Stomach (tissue), 9 donors: ENCODE measurements around the gene ZNF474. TPM values are rescaled to one million over a fixed set of nuclear protein-coding genes. Genes with fewer than 3 reads are reported as not detected.

Experiments used
- DNase-seq, 2 donors: peaks; one replicate each; pipeline versions ENCODE4 v3.0.0 to v3.0.0-alpha.2; 2013 to 2019
- H3K27ac ChIP-seq, 5 donors: fragments of 200-600 bp in 4 of 5; sonication (generic) in 4 of 5; one replicate each; pipeline ENCODE4 v1.5.1; 2013 to 2019; ENCODE audit warnings: mild to moderate bottlenecking in 1 of 5, moderate library complexity in 1 of 5
- H3K27me3 ChIP-seq, 3 donors: fragments of 200-600 bp; sonication (generic); one replicate each; pipeline ENCODE4 v1.5.1; 2017 to 2019; ENCODE audit warnings: mixed run types in 1 of 3
- H3K36me3 ChIP-seq, 4 donors: fragments of 200-600 bp; sonication (generic); 1 replicate in 3 of 4; 2 replicates in 1 of 4; pipeline ENCODE4 v1.5.1; 2016 to 2019
- H3K4me1 ChIP-seq, 4 donors: fragments of 200-600 bp; sonication (generic); one replicate each; pipeline ENCODE4 v1.5.1; 2016 to 2019
- H3K4me3 ChIP-seq, 4 donors: fragments of 200-600 bp; sonication (generic) in 3 of 4; one replicate each; pipeline ENCODE4 v1.5.1; 2016 to 2019; ENCODE audit warnings: mild to moderate bottlenecking in 1 of 4
- H3K9me3 ChIP-seq, 4 donors: fragments of 200-600 bp; sonication (generic); one replicate each; pipeline ENCODE4 v1.5.1; 2016 to 2019
- CTCF ChIP-seq, 7 experiments: fragments of 450-650 bp in 4 of 7; fragments of 200-600 bp in 3 of 7; sonication (generic) in 3 of 7; IDR thresholded peaks; one replicate each; pipeline ENCODE4 v1.5.1; 2016 to 2019; ENCODE audit warnings: antibody characterized with exemption in 7 of 7, control low read depth in 2 of 7, mild to moderate bottlenecking in 1 of 7
- EP300 ChIP-seq: sonication (generic); formaldehyde crosslinking; IDR thresholded peaks from one replicate; pipeline ENCODE4 v1.6.1; 2017; ENCODE audit warnings: antibody characterized with exemption
- POLR2A ChIP-seq, 4 donors: fragments of 450-650 bp; IDR thresholded peaks; one replicate each; pipeline ENCODE4 v1.6.1; 2016; ENCODE audit warnings: antibody characterized with exemption in 4 of 4, control low read depth in 2 of 4, mild to moderate bottlenecking in 1 of 4, moderate library complexity in 1 of 4
- POLR2AphosphoS5 ChIP-seq, 3 donors: sonication (generic); formaldehyde crosslinking; IDR thresholded peaks; one replicate each; pipeline ENCODE4 v1.6.1; 2016; ENCODE audit warnings: antibody characterized with exemption in 3 of 3
- WGBS, 5 donors: extraction: QIAGEN DNeasy Blood & Tissue Kit in 3 of 5; methylation state at CpG; one replicate each; pipeline versions ENCODE4 v1.1.5 to v1.1.7; 2013 to 2018; 5-methylcytosine and 5-hydroxymethylcytosine counted together
- intact Hi-C: fragments of 100-400 bp; cut with DNase I; formaldehyde crosslinking; loops from one replicate; pipeline ENCODE4 v1.15.1; 2023; ENCODE audit warnings: low total_unique reads
- polyA plus RNA-seq, 3 donors: library from polyadenylated mRNA; stranded (reverse); fragments of 200-250 nt; gene quantifications; one replicate each; pipeline ENCODE4 v1.2.3, GENCODE V29; 2013
- total RNA-seq, 5 donors: library from RNA; depleted of rRNA; stranded (reverse); fragments of >200 nt; gene quantifications; one replicate each; pipeline versions ENCODE4 v1.1.0 to v1.2.3, GENCODE V29; 2014 to 2016
- donor health status: healthy with polysubstance abuse.
- donor health status: Bipolar disorder and iron deficiency.
- donor health status: healthy.

ZNF474 gene
- total and polyA plus RNA-seq, 8 donors: 0.08 to 0.37 TPM; not detected in 6

- 72 to 87% (median 82%) methylated on average over 3 of the region's 3 CpGs for WGBS, 5 donors
- intact Hi-C loops: no loop called here
- TF ChIP-seq EP300 (no peak), POLR2A (IDR thresholded peaks at IDR 0.05) (no peak), CTCF (IDR thresholded peaks at IDR 0.05) (no peak), POLR2AphosphoS5 (IDR thresholded peaks at IDR 0.05) (no peak)
- H3K9me3 ChIP-seq: no peaks in the 10 kb centered on the region
- no peaks in the 10 kb centered on the region for H3K4me1 ChIP-seq
- no peaks in the 10 kb centered on the region for H3K27me3 ChIP-seq
- H3K4me3 ChIP-seq: no peak overlapping the region
- no peak overlapping the region for H3K27ac ChIP-seq
- H3K36me3 ChIP-seq: no peaks in the 10 kb centered on the region
- no peak for DNase-seq
These were observed 10.1 kb upstream of the ZNF474 start for GRCh38 chr5:122119205-122119604.

GRCh38 chr5:122120493-122120892 lies 8.9 kb upstream of the ZNF474 start:
- intact Hi-C loops: no loop called here
- DNase-seq: no peak

GRCh38 chr5:122120957-122121356 lies 8.4 kb upstream of the ZNF474 start:
- Histone ChIP-seq H3K27ac (no peak overlapping the region), H3K36me3 (no peaks in the 10 kb centered on the region), H3K4me1 (no peaks in the 10 kb centered on the region), H3K4me3 (no peak overlapping the region), H3K9me3 (no peaks in the 10 kb centered on the region), H3K27me3 (no peaks in the 10 kb centered on the region)
- intact Hi-C loops: no loop called here
- DNase-seq: no peak
- 73 to 89% (median 85%) methylated on average over 2 of the region's 2 CpGs for WGBS, 5 donors
- TF ChIP-seq POLR2A (IDR thresholded peaks at IDR 0.05) (no peak), EP300 (no peak), CTCF (IDR thresholded peaks at IDR 0.05) (no peak), POLR2AphosphoS5 (IDR thresholded peaks at IDR 0.05) (no peak)

More at GRCh38 chr5:122120493-122120892, 8.9 kb upstream of the ZNF474 start:
- TF ChIP-seq POLR2AphosphoS5 (IDR thresholded peaks at IDR 0.05): no peak
- Histone ChIP-seq H3K27me3 (no peaks in the 10 kb centered on the region), H3K36me3 (no peaks in the 10 kb centered on the region), H3K27ac (no peak overlapping the region), H3K9me3 (no peaks in the 10 kb centered on the region), H3K4me1 (no peaks in the 10 kb centered on the region), H3K4me3 (no peak overlapping the region)
- WGBS, 5 donors: 85 to 93% (median 88%) methylated on average over 2 of the region's 2 CpGs

- no peak for TF ChIP-seq CTCF (IDR thresholded peaks at IDR 0.05)
- no peak for TF ChIP-seq EP300
- TF ChIP-seq POLR2A (IDR thresholded peaks at IDR 0.05): no peak
- no peak for DNase-seq
These were observed 7.6 kb upstream of the ZNF474 start for GRCh38 chr5:122121479-122122465.

GRCh38 chr5:122124766-122125165 lies 4.6 kb upstream of the ZNF474 start:
- intact Hi-C loops: no loop called here
- H3K36me3 ChIP-seq: no peaks in the 10 kb centered on the region
- no peaks in the 10 kb centered on the region for H3K4me1 ChIP-seq
- no peaks in the 10 kb centered on the region for H3K27me3 ChIP-seq
- WGBS, 5 donors: 87 to 95% (median 93%) methylated on average over 2 of the region's 2 CpGs
- H3K9me3 ChIP-seq: no peaks in the 10 kb centered on the region
- no peak overlapping the region for H3K27ac ChIP-seq
- TF ChIP-seq EP300: no peak
- no peak overlapping the region for H3K4me3 ChIP-seq
- no peak for DNase-seq

More at GRCh38 chr5:122121479-122122465, 7.6 kb upstream of the ZNF474 start:
- Histone ChIP-seq H3K27ac (no peak overlapping the region), H3K4me1 (no peaks in the 10 kb centered on the region), H3K36me3 (no peaks in the 10 kb centered on the region), H3K4me3 (no peak overlapping the region), H3K27me3 (no peaks in the 10 kb centered on the region), H3K9me3 (no peaks in the 10 kb centered on the region)
- WGBS, 5 donors: 86 to 91% (median 88%) methylated on average over 11 of the region's 11 CpGs
- intact Hi-C loops: no loop called here
